ENCODE measurements around the gene FAM83D. TPM values are rescaled to one million over a fixed set of nuclear protein-coding genes. Genes with fewer than 3 reads are reported as not detected.
"Not testable (repeated sequence)": the region's sequence is repeated elsewhere in the genome, so short reads cannot be mapped to it uniquely, and the experiment has no call there.

Gene FAM83D
- total RNA-seq, 1 experiment from 2014 or later, result 73.9 TPM

GRCh38 chr20:38945012-38945411, 18.8 kb downstream of the FAM83D start:
- H3K4me3 ChIP-seq, result no peak overlapping the region
- peaks cover 94% of the 10 kb centered on the region for H3K36me3 ChIP-seq
- no peak for DNase-seq
- H3K27me3 ChIP-seq, result no peaks in the 10 kb centered on the region
- no peaks in the 10 kb centered on the region for H3K9me3 ChIP-seq

- H3K4me3 ChIP-seq, result no peak overlapping the region
- H3K27me3 ChIP-seq, result no peaks in the 10 kb centered on the region
- peaks cover 94% of the 10 kb centered on the region for H3K36me3 ChIP-seq
- no peaks in the 10 kb centered on the region for H3K9me3 ChIP-seq
- no peak for DNase-seq
These were observed 20.6 kb downstream of the FAM83D start for GRCh38 chr20:38946836-38947235.

GRCh38 chr20:38947931-38948362, 21.7 kb downstream of the FAM83D start:
- DNase-seq, result no peak
- no peaks in the 10 kb centered on the region for H3K27me3 ChIP-seq
- peaks cover 94% of the 10 kb centered on the region for H3K36me3 ChIP-seq
- H3K4me3 ChIP-seq, result no peak overlapping the region
- H3K9me3 ChIP-seq, result no peaks in the 10 kb centered on the region

DNA sequence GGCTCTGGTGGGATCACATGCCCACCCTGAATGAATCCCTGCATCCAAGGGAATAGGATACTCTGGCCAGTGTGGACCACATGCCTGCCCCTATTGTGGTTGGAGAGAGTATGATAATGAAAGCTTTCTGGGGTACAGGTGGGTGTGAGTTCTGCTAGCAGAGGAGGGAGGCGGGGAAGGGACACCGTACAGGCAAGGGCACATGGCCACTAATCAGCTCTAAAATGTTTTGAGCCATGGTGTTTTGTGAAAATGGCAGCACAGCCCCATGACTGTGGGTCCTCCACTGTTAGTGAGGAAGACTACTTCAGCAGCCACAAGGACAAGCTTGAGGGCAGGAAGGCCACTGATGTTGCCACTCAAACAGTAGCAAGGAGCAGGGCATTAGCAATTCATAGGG, 24.0 kb downstream of the FAM83D start:
- H3K27me3 ChIP-seq, result no peaks in the 10 kb centered on the region
- peaks cover 91% of the 10 kb centered on the region for H3K36me3 ChIP-seq
- H3K9me3 ChIP-seq, result no peaks in the 10 kb centered on the region
- no peak for DNase-seq
- no peak overlapping the region for H3K4me3 ChIP-seq

DNA sequence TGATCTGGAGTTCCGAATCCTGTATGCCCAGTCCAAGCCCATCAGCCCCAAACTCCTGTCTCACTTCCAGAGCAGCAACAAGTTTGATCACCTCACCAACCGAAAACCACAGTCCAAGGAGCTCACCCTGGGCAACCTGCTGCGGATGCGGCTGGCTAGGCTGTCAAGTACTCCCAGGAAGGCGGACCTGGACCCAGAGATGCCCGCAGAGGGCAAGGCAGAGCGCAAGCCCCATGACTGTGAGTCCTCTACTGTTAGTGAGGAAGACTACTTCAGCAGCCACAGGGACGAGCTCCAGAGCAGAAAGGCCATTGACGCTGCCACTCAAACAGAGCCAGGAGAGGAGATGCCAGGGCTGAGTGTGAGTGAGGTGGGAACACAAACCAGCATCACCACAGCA, 25.4 kb downstream of the FAM83D start:
- Histone ChIP-seq H3K9me3 (no peaks in the 10 kb centered on the region), H3K4me3 (no peak overlapping the region), H3K36me3 (peaks cover 82% of the 10 kb centered on the region), H3K27me3 (no peaks in the 10 kb centered on the region)
- DNase-seq, result no peak

DNA sequence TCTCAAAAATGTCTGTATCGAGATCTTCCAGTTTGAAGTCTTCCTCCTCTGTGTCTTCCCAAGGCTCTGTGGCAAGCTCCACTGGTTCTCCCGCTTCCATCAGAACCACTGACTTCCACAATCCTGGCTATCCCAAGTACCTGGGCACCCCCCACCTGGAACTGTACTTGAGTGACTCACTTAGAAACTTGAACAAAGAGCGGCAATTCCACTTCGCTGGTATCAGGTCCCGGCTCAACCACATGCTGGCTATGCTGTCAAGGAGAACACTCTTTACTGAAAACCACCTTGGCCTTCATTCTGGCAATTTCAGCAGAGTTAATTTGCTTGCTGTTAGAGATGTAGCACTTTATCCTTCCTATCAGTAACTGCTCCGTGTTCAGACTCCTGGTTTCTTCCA, 25.9 kb downstream of the FAM83D start:
- Histone ChIP-seq H3K27me3 (no peaks in the 10 kb centered on the region), H3K36me3 (peaks cover 76% of the 10 kb centered on the region), H3K9me3 (no peaks in the 10 kb centered on the region), H3K4me3 (no peak overlapping the region)
- DNase-seq, result no peak

- peaks cover 60% of the 10 kb centered on the region for H3K36me3 ChIP-seq
- no peak for DNase-seq
- H3K27me3 ChIP-seq, result no peaks in the 10 kb centered on the region
- H3K9me3 ChIP-seq, result no peaks in the 10 kb centered on the region
- no peak overlapping the region for H3K4me3 ChIP-seq
These were observed 27.6 kb downstream of the FAM83D start for GRCh38 chr20:38953630-38954340.

DNA sequence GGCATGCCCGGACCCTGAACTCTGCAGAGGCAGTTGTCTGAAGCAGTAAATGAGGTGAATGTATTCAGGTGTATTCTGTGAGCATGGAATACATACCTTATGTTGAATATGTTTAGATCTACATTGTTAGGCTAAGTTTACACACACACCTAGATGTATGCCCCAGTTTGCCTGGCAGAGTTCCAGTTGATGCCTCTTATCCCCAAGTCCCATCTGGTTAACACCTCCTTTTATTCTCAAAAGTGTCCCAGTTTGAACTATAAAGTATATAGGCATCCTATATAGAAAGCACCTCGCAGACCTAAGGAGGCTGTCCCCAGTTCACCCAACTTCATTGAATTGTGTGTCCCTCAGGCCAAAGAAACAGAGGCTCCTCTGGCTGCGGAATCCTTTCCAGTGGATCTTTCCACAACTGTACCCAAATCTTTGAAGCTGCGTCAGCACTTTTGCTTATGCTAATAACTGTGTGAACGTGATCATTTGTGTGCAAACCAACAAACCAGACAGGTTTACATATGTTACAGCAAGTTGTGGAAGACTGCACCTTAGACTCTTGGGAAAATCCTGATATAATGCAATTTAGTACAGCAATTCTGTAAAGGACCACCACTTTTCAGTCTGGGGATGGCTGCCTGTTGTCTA, 31.1 kb downstream of the FAM83D start:
- no peak for DNase-seq
- no peaks in the 10 kb centered on the region for H3K9me3 ChIP-seq
- no peak overlapping the region for H3K4me3 ChIP-seq
- H3K27me3 ChIP-seq, result no peaks in the 10 kb centered on the region
- H3K36me3 ChIP-seq, result peaks cover 26% of the 10 kb centered on the region

DNA sequence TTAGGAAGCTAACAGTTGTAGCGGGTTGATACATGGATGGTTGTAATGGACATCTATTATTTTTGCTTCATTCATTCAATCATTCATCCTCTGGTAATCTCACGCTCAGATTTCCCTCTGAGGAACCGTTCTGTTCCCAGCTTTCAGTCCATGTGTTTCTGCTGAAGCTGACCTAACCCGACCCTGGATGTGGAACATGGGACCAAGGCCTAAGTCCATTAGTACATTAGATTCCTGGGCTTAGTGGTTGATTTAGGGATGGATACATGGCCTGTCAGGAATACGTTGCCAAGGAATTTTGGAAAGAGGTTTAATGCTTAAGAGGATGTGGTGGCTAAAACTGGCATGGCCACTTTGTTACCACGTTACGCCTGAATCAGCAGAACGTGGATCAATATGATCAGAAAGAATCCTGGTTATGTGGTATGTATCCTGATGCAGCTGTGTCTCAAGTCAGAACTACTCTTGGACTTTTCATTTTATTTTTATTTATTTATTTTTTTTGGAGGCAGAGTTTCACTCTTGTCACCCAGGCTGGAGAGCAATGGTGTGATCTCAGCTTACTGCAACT, 31.8 kb downstream of the FAM83D start:
- H3K9me3 ChIP-seq, result no peaks in the 10 kb centered on the region
- DNase-seq, result no peak

DNA sequence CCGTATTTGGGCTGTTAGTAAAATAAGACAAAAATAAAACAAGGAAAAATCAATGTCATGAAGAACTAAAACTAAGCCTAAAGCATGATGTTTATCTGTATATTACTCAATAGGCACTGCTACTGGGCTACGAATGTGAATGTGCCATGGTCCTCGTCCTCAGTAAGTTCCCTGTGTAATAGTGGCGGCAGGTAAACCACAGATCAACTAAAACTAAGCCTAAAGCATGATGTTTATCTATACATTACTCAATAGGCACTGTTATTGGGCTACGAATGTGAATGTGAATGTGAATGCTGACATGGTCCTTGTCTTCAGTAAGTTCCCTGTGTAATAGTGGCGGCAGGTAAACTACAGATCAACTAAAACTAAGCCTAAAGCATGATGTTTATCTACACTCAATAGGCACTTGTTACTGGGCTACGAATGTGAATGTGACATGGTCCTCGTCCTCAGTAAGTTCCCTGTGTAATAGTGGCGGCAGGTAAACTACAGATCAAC, 34.0 kb downstream of the FAM83D start:
- H3K36me3 ChIP-seq, H3K27me3 ChIP-seq, H3K9me3 ChIP-seq, DNase-seq, H3K4me3 ChIP-seq: not testable (repeated sequence)

More for the DNA sequence above, 31.8 kb downstream of the FAM83D start:
- no peaks in the 10 kb centered on the region for H3K27me3 ChIP-seq
- peaks cover 20% of the 10 kb centered on the region for H3K36me3 ChIP-seq
- no peak overlapping the region for H3K4me3 ChIP-seq

- no peak for DNase-seq
- Histone ChIP-seq H3K27me3 (no peaks in the 10 kb centered on the region), H3K4me3 (peak overlapping the region; percentile 100), H3K9me3 (no peaks in the 10 kb centered on the region), H3K36me3 (peaks cover 6% of the 10 kb centered on the region)
These were observed 35.4 kb downstream of the FAM83D start for GRCh38 chr20:38961530-38962043.

- DNase-seq, result peak; percentile 97
- Histone ChIP-seq H3K27me3 (no peaks in the 10 kb centered on the region), H3K36me3 (peaks cover 6% of the 10 kb centered on the region), H3K4me3 (peak within 1 kb of the TSS; percentile 100), H3K9me3 (no peaks in the 10 kb centered on the region)
These were observed 36.1 kb downstream of the FAM83D start, which contains the start of gene DHX35 for GRCh38 chr20:38962044-38962927. DHX35 (plus strand) TSS chr20:38962344; CDS start chr20:38962368, 24 bp downstream.

DNA sequence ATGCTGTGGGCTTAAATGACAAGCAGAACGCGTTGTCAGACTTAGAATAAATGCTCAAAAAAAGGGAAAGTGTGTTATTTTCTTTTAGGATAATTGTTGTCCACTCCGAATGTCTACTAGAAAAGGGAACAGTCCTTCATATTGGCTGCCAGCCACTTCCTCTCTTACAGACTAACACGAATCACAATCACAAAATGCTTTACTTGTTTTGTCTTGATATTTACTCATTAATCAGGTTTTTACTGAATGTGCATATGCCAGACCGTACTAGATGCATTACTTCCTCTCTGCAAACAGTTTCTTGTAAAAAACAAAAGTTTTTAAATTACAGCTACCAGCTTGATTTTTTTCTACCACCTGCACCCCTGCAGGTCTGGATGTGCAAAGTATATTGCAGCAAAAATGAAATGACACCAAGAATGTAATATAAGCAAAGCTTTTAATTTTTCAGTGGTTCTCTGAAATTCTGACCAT, 36.7 kb downstream of the FAM83D start:
- Histone ChIP-seq H3K9me3 (no peaks in the 10 kb centered on the region), H3K36me3 (peaks cover 6% of the 10 kb centered on the region), H3K27me3 (no peaks in the 10 kb centered on the region), H3K4me3 (peak overlapping the region; percentile 100)
- DNase-seq, result no peak

DNA sequence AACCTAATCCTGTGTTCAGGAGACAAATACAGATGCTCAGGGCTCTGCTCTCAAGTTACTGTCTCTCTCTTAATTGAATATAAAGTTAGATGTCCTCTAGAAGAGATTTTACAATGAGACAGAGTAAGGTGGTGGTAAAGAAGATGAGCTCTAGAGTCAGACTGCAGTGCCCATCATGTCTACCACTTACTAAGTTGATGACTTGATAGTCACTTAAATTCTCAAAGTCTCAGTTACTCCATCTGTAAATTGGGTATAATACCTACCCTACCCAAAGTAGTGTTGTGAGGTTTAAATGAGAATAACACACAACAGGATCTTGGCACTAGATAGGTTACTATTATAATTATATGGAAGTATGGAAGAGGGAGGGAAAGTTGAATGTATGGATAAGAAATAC, 37.5 kb downstream of the FAM83D start:
- H3K4me3 ChIP-seq, result no peak overlapping the region
- no peak for DNase-seq
- no peaks in the 10 kb centered on the region for H3K9me3 ChIP-seq
- H3K36me3 ChIP-seq, result peaks cover 6% of the 10 kb centered on the region
- no peaks in the 10 kb centered on the region for H3K27me3 ChIP-seq

- no peaks in the 10 kb centered on the region for H3K9me3 ChIP-seq
- peaks cover 18% of the 10 kb centered on the region for H3K36me3 ChIP-seq
- DNase-seq, result no peak
- no peaks in the 10 kb centered on the region for H3K27me3 ChIP-seq
- no peak overlapping the region for H3K4me3 ChIP-seq
These were observed 39.0 kb downstream of the FAM83D start for GRCh38 chr20:38965264-38965663.

GRCh38 chr20:38968090-38968489, 41.9 kb downstream of the FAM83D start:
- no peaks in the 10 kb centered on the region for H3K27me3 ChIP-seq
- H3K4me3 ChIP-seq, result no peak overlapping the region
- H3K36me3 ChIP-seq, result peaks cover 34% of the 10 kb centered on the region
- no peak for DNase-seq
- H3K9me3 ChIP-seq, result no peaks in the 10 kb centered on the region
